Measurements from ENCODE around the gene EIF2D.
"Not testable (repeated sequence)": the region's sequence is repeated elsewhere in the genome, so short reads cannot be mapped to it uniquely, and the experiment has no call there.

Gene EIF2D

GRCh38 chr1:206588492-206588891, 23.8 kb downstream of the EIF2D start:
- H3K27ac ChIP-seq, result peak overlapping the region; percentile 65
- DNase-seq (ENCODE audit: low read depth, low spot score), result no peak

- DNase-seq (ENCODE audit: low read depth, low spot score), result no peak
- peak overlapping the region; percentile 65 for H3K27ac ChIP-seq
These were observed 24.4 kb downstream of the EIF2D start for GRCh38 chr1:206587904-206588303.

- peak; percentile 54 for DNase-seq (ENCODE audit: low read depth, low spot score)
- H3K27ac ChIP-seq, result peak overlapping the region; percentile 65
These were observed 25.5 kb downstream of the EIF2D start for GRCh38 chr1:206586501-206587445.

GRCh38 chr1:206584683-206585082, 27.6 kb downstream of the EIF2D start:
- H3K27ac ChIP-seq, result no peak overlapping the region
- no peak for DNase-seq (ENCODE audit: low read depth, low spot score)

GRCh38 chr1:206583707-206584648, 28.3 kb downstream of the EIF2D start:
- H3K27ac ChIP-seq, result no peak overlapping the region

GRCh38 chr1:206582971-206583706, 29.1 kb downstream of the EIF2D start:
- DNase-seq (ENCODE audit: low read depth, low spot score), result no peak
- no peak overlapping the region for H3K27ac ChIP-seq

More at GRCh38 chr1:206583707-206584648, 28.3 kb downstream of the EIF2D start:
- no peak for DNase-seq (ENCODE audit: low read depth, low spot score)

GRCh38 chr1:206582537-206582936, 29.7 kb downstream of the EIF2D start:
- no peak for DNase-seq (ENCODE audit: low read depth, low spot score)
- H3K27ac ChIP-seq, result no peak overlapping the region

GRCh38 chr1:206581571-206581981, 30.7 kb downstream of the EIF2D start:
- H3K27ac ChIP-seq, result no peak overlapping the region
- DNase-seq (ENCODE audit: low read depth, low spot score), result no peak

GRCh38 chr1:206581114-206581497, 31.2 kb downstream of the EIF2D start:
- not testable (repeated sequence) for H3K27ac ChIP-seq; DNase-seq (ENCODE audit: low read depth, low spot score)

- DNase-seq (ENCODE audit: low read depth, low spot score), result no peak
- H3K27ac ChIP-seq, result no peak overlapping the region
These were observed 31.7 kb downstream of the EIF2D start for GRCh38 chr1:206580438-206581113.

- H3K27ac ChIP-seq, result no peak overlapping the region
- DNase-seq (ENCODE audit: low read depth, low spot score), result no peak
These were observed 32.4 kb downstream of the EIF2D start for GRCh38 chr1:206579747-206580437.

GRCh38 chr1:206578978-206579374, 33.3 kb downstream of the EIF2D start:
- no peak overlapping the region for H3K27ac ChIP-seq

GRCh38 chr1:206578068-206578977, 33.9 kb downstream of the EIF2D start:
- H3K27ac ChIP-seq, result no peak overlapping the region
- peak; percentile 31 for DNase-seq (ENCODE audit: low read depth, low spot score)

More at GRCh38 chr1:206578978-206579374, 33.3 kb downstream of the EIF2D start:
- no peak for DNase-seq (ENCODE audit: low read depth, low spot score)

- no peak overlapping the region for H3K27ac ChIP-seq
- DNase-seq (ENCODE audit: low read depth, low spot score), result no peak
These were observed 34.6 kb downstream of the EIF2D start for GRCh38 chr1:206577626-206578025.

- no peak for DNase-seq (ENCODE audit: low read depth, low spot score)
- H3K27ac ChIP-seq, result no peak overlapping the region
These were observed 36.1 kb downstream of the EIF2D start for GRCh38 chr1:206575894-206576737.

GRCh38 chr1:206575165-206575893, 36.9 kb downstream of the EIF2D start:
- DNase-seq (ENCODE audit: low read depth, low spot score), result no peak
- H3K27ac ChIP-seq, result no peak overlapping the region
